ENCODE results near the gene RASGRP2.

RASGRP2 gene

DNA sequence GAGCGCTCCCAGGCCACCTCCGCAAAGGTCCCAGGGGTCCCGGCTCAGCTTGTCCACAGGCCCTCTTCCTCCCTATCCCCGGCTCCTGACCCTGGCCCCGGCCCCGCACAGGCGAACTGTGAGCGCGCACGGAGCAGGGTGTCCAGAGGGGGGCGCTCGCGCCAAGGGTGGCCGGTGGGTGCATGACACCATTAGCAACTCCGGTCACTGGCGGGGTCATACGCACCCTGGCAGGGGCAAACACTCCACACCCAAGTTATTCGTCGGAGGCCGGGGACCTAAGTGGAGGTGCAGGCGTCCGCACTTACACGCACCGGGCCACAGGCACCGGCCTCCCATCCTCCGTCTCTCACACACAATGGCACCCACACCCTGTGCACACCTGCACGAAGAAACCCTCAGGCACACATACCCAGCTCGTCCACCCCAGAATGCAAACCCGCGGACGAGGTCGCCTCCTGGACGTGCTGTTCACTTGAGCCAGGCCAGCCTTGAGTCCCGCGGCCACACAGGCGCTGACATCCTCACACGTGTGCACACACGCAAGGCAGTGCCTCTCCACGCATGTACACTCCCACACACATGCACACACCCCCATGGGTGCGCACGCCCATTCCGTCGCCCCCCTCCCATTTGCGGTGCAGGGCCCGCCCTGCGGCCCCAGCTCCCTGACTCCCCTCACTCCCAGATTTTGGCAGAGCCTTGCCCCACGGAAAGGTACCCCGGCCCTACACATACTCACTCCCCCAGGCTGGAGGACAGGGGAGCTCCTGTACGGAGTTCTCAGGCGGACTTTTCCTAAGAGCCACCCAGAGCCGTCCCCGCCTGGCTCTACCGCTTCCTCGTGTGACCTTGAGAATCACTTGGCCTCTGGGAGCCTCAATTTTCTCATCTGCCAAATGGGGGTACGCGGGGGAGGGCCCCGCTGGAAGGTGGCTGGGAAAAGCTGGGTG lies at the start of gene RASGRP2:
TSS of gene RASGRP2 (minus strand) at position 552 of the 953 bp plus-strand sequence. CDS start 1,276 bp downstream, outside the sequence.
- DNase-seq (ENCODE audit: low read depth in 3 of 3) = peak in 2 of 3 experiments; percentile 54 to 65

DNA sequence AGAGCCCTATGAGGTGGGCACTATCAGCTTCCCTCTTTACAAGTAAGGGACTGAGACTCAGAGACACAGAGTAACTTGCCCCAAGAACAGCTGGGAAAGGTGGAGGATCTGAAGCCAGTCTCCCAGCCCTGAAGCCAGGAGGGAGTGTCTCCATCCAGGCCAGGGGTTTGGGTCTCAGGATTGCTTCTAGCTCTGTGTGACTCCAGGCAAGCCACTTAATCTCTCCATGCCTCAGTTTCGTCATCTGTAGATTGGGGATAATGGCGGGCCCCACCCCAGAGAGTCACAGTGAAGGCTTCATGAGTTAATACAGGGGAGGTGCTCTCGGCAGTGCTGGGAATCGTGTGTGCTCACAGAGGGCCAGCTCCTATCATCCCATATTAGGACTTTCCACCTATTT lies 48.5 kb upstream of the RASGRP2 start:
- DNase-seq (ENCODE audit: low read depth in 3 of 3) = no peak

DNA sequence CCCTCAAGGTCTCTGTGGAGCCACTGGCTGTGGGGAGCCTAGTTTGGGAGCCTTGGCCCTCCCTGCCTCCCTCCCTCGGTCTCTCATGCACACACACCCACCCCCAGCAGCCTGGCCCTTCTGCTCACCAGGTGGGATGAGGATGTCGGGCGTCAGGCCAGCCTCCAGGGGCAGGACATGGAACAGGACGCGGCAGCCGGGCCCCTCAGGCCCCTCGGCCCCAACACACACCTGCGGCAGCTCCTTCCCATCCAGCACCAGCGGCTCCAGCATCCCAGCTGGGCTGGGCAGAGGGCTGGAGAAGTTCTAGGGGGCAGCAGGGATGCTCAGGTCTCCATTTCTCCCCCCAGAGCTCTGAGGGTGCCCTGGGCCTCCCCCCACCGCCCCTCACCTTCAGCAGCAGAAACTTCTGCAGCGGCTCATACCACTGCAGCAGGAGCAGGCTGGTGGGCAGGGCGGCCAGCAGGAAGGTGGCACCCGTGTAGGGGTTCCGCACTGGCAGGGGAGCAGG lies 47.9 kb upstream of the RASGRP2 start:
- no peak for DNase-seq (ENCODE audit: low read depth in 3 of 3)

DNA sequence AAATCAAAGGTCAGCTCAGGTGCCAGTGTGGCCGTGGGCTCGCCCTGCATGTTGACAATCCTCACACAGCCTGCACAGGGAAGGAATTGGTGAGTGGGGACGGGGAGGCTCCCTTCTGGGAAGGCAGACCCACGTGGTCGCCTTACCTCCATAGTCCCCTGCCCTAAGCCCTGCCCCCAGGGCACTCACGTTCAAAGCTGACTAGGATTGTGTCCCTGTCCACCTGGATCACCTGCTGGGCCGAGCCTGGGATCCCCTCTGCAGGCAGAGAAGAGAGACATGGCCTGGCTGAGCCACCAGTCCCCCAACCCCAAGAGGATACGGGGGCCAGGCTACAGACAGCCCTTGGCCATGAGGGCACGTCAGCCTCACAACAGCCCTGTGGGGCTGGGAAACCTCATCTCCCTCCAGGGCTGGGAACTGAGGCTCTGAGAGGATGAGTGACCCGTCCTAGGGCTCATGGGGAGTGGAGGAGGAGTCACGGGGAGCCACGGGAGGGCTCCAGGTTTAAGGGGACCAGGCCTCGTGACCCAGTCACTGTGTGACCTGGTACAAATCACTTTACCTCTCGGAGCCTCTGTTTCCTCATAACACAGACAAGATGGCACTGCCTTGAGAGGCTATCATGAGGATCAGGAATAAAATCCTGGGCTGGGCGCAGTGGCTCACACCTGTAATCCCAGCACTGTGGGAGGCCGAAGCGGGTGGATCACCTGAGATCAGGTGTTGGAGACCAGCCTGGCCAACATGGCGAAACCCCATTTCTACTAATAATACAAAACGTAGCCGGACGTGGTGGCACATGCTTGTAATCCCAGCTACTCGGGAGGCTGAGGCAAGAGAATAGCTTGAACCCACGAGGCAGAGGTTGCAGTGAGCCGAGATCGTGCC lies 46.5 kb upstream of the RASGRP2 start:
- DNase-seq (ENCODE audit: low read depth in 3 of 3) = no peak

DNA sequence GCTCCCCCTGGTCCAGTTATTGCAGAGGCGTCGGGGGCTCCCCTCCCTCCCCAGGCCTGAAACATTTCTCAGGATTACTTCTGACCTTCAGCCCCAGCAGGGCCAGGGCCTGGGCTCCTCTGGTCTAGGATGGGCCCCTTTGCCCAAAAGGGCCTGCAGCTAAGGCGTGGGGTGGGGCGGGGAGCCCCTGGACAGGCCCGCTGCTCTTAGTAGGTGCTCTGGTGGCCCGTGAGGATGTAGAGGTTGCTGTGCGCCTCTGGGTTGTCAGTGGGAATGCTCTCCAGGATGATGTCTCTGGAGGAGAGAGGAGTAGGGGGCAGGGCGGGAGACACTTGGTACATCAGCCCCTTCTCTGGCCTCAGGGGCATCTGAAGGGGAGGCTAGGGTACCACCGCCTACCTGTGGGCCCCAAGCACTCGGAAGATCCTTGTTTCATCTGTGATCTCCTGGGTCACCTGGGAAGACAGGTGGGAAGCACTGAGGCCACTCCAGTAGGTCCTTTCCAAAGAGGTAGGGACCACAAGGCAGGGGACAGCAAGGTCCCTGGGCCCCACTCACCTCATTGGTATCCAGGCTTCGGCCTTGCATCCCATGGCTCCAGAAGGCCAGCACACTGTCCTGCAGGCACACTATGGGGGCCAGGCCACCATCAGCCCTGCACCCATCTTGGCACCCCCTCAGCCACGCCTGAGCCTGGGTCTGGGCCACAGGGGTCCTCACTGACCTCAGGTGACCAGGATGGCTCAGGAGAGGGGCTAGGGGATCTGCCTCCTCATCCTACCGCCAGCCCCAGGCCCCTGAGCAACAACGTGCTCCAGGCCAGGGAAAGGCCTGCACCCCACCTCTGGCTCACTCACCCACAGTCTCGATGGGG lies 45.6 kb upstream of the RASGRP2 start:
- DNase-seq (ENCODE audit: low read depth in 3 of 3) = no peak

DNA sequence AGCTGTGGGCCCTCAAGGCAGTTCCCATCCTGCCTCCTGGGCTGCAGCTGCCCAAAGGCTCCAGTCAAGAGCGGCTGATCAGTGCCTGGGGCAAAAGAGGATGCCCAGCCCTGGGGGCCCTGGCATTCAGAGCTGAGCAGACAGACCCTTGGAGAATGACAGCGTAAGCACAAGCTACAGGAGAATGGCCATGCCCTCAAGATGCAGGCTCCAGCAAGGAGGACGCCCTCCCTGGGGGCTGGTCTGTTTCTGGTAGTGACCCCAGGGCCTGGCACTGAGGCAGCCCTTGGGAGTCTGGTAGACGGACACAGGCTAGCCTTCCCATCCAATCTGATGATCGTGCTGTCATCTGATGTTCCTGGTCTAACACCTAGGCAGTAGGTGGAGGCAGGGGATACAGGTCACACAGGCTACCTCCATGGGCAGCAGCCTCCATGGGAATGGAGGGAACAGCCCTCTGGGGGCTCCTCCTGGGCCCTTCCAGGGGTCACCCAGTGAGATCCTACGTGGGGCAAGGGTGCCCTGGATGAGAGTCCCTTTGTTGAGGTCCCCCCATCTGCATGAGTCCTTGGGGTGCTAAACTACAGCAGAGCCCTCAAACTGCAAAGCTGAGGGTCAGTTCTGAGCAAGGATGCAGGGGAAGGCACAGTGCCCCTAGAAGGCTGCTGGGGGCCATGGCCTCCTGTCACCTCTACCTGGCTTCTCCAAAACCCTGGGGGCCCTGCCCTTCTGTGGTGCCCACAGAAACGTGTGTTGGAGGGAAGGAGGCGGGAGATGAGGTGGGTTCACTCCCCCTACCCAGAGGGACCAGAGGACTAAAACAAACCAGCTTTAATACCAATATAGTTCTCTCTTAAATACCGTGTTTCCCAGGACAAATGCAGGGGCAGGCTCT lies 44.6 kb upstream of the RASGRP2 start:
- no peak for DNase-seq (ENCODE audit: low read depth in 3 of 3)

DNA sequence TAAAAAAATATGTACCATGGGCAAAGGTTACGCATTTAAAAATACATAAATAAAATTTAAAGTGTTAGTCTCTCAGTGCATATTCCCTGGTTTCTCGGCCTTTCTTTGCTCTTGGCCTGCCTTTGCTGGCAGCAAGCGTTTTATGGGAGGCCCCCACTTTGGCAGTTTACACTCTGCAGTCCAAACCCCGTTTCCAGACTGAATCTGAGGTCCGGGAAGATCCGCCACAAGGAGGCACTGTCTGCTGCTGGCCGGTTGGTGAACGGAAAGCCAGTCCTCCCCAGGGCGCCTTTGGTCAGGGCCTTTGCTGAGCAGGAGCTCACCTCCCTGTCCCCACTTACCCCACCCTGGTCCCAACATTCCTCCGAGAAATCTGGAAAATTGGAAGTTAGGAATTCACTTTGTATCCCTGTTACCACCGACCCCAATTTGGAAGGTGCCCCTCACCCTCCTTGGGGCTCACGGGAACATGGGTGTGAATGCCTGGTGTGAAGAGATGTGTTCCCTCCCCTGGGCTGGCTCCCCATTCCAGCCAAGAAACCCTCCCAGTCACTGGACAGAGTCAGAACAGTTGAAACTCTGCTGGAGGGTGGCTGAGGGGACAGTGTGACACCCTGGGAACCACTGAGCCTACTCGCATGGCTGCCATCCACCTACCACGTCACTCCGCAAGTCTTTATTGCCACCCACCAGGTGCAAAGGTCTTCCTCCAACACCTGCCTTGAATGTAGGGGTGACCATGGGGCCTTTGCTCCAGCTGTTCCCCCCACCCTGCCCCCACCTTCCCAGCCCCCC lies 43.8 kb upstream of the RASGRP2 start:
- peak in 1 of 3 experiments; percentile 58 for DNase-seq (ENCODE audit: low read depth in 3 of 3)

DNA sequence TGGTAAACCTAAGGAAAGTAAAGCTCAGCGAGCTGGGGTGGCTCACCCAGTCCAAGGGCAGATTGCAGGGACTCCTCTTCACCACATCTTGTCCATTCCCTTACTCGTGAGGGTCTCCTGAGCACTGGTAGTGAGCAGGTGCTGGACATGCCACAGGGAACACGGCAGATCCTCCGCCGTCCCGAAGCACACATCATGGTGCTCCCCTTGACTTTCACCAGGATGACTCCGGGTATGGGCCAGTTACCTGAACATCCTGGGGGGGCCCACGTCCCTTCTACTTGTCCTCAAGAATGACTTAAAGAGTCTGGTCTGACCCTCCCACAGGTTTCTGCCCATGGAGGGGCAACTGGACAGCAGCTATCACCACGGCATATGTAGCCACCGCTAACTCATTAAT lies 42.4 kb upstream of the RASGRP2 start:
- no peak for DNase-seq (ENCODE audit: low read depth in 3 of 3)

DNA sequence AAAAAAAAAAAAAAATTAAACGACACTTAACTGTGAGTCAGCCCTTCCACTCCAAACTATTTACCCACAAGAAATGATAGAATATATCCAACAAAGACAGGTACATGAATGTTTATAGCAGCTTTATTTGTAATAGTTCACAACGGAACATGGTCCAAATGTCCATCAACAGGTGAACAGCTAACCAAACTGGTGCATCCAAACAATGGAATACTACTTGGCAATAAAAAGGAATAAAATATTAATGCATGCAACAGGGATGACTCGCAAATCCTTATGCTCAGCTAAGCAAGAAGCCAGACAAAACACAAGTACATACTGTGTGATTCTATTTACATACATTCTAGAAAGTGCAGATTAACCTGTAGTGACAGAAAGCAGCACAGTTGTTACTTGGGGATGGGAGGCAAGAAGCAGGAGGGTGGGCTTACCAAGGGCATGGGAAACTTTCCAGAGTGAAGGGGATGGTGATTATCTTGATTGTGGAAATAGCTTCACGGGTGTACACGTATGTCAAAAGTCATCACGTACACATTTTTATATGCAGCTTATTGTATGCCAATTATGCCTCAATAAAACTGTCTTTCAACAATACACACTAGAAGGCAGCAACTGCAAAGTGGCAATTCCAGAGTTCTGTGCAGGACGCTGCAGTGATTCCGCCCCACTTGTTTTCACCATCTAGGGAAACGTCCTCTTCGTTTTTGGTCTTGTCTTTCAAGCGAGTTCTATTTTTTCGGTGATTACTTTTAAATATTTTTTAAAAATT lies 41.1 kb upstream of the RASGRP2 start:
- no peak for DNase-seq (ENCODE audit: low read depth in 3 of 3)

DNA sequence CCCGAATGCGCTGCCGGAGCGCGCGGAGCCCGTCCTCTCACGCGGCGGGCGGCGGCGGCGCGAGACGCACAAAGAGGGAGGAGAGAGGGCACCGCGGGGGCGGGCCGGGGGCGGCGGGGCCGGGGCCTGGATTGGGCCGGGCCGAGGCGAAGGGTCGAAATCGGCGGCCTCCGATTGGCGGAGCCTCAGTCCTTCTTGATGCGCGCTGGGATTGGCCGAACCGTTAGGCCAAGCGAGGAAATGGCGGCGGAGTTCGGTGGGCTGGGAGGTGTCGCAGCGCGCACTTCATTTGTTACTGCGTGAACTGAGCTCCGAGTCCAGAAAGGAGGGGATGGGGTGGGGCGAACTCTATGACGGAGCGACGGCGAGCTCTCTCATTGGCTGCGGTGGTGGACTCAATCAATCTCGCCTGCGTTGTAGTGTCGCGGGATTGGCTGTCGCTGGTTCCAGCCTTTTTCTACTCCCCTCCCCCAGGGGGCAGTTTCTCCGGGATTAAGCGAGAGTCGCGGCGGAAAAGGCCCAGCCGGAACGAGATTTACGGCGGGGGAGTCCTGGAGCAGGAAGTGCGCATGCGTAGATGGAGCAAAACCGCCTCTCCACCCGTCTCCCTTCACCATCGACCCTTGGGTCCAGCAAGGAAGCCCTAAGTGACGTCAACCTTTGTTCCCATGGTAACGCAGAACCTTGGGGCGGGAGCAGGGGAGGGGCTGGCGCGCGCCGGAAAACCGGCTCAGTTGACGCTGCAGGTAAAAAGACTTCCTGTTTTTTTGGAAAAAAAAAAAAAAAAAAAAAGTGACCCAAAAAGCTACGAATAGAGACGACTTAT lies 34.7 kb upstream of the RASGRP2 start, which contains the start of gene SF1:
TSS of gene SF1 (minus strand) at position 70 of the 826 bp plus-strand sequence. CDS start 150 bp downstream, outside the sequence.
- DNase-seq (ENCODE audit: low read depth in 3 of 3) = peak; percentile 96 to 99 (median 98)

DNA sequence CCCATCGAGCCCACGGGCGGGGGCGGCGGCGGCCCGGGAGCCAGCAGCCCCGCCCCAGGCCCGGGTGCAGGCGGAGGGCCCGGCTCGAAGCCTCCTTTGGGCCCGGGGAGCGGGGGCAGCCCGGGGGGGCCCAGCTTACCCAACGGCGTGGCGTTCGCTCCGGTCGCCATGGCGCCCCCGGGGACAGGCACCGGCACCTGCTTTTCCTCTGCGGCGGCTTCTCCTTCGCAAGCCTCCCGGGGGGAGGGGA lies 34.2 kb upstream of the RASGRP2 start:
- no peak for DNase-seq (ENCODE audit: low read depth in 3 of 3)

DNA sequence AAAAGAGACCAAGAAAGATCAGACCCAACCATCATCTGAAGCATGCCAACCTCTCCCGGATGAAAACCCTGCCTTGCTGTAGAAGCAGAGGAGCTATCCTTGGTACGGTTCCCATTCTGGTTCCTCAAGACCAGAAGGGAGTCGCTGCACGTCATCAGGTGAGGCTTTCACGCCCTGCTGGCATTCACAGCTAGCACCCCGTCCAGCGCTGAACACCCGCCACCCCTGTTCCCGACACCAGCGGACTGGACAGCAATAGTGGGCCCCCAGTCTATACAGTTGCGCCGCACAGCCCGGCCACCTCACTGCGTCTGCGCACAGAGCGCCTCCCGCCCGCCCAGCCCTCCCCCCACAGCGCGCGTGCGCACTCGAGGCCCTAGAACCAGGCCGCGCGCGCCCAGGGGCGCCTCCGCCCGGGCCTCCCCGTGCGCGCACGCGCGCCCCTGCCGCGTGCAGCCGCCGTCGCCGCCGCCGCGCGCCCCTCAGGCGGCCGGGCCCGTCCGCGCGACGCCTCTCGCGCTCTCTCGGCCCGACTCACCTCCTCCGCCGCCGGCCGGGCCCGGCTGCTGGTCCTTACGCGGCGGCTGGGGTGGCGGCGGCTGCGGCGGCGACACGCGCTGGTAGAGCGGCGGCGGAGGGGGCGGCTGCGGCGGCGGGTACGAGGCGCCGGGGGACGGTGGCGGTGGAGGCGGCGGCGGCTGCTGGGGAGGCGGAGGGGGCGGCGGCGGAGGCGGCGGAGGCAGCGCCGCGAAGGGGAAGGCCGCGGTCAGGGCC lies 33.7 kb upstream of the RASGRP2 start:
- DNase-seq (ENCODE audit: low read depth in 3 of 3) = peak; percentile 63 to 74 (median 64)

DNA sequence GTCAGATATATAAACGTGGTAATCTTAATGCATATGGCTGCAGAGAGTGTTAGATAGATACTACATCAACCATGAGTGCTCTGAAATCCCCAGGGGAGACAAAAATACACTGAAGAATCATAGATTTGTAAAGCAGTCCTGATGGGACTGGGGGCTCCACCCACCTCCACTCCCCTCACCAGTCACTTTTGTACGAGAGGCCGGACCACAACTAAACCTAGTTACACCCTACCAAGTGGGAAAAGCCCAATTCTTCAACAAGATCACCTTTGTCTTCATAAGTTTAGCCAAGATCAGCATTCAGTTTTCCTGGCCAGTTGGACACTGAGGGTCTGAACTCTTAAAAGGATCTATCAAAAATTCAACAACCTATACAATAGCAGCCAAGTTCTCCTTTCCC lies 32.9 kb upstream of the RASGRP2 start:
- no peak for DNase-seq (ENCODE audit: low read depth in 3 of 3)

DNA sequence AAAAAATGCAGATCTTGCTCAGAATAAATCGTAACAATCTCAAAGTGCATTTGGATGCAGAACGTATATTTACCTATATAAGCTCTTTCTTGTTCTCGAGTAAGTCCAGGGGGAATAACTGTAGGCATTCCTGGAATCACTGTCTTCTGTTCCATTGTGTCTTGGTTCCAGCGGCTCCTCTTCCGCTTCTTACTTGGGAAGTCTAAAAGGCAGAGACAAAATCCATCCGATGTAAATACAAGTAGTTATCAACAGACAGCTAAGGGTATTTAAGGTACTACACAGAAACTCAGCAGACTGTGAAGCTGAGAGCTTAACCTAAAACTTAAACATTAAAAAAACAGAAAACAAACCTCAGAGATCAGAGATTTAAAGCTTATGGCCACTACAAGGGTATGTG lies 32.5 kb upstream of the RASGRP2 start:
- no peak for DNase-seq (ENCODE audit: low read depth in 3 of 3)

DNA sequence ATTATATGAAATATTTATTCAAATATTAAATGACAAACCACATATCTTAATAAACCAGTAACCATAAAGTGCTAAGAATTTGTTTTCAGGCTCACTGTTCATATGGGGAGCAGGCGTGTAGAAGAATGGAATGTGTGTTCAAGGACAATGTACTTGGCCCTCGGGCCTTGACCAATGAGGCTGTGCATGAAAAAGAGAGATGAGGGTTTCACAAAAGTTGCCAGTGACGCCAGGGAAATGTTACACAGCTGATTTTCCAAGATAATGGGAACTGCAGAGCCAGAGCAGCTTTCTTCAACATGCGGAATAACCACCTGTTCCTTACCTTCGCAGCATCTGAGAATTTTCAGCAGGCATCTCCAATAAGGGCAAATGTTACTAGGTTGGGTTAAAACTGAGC lies 30.2 kb upstream of the RASGRP2 start:
- no peak for DNase-seq (ENCODE audit: low read depth in 3 of 3)

DNA sequence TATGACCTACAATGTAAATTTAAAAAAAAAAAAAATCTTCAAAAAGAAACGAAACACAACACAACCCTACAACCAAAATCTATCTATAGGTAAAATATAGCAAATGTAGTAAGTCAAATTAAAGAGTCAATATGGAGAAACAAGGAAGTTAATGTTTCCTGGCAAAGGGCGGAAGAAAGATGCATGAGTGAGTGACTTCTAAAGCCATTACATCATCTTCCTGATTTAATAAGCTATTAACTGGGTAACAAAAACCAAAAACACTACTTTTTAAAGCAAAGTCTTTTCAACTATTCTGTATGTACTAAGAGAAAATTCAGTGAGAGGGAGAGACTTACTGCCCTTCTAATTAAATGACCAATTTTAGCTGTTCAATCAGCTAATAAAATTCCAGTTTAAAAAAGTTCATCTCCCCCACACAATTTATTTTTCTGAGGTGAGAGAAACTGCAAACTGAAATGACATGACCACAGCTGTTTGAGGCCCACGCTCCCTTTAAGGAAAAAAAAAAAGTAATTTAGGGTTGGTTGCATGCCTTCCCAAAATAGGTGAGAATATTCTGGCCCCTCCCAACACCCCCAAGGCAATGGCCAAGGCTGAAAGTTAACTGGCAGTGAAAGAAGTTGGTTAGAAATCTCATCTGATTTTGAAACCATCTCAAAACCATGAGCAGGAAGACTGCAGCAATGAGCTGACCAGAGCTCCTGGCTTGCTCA lies 28.5 kb upstream of the RASGRP2 start:
- no peak for DNase-seq (ENCODE audit: low read depth in 3 of 3)

All from stimulated activated CD4-positive, alpha-beta T cell treated with anti-CD3 and anti-CD28 coated beads, TNF-alpha, amount 100 ng/mL, for 24 hours (primary cell).